K562 (cell line): ENCODE results near the gene CDC6. TPM values are rescaled to one million over a fixed set of nuclear protein-coding genes. Genes with fewer than 3 reads are reported as not detected.

Source experiments
- ADNP ChIP-seq: fragments of 200-800 bp; sonication (Bioruptor generic); IDR thresholded peaks from 2 replicates; pipeline ENCODE4 v1.6.1; 2016; ENCODE audit warnings: missing genetic modification characterization, missing compliant biosample characterization
- NFIC ChIP-seq: fragments of 450-650 bp; IDR thresholded peaks from 2 replicates; pipeline ENCODE4 v1.6.1; 2017; ENCODE audit warnings: mild to moderate bottlenecking, inconsistent platforms
- RBM15 ChIP-seq: fragments of 200-400 bp; formaldehyde crosslinking; IDR thresholded peaks from 2 replicates; pipeline ENCODE4 v1.6.1; 2018; ENCODE audit warnings: mild to moderate bottlenecking, low read length, moderate library complexity; ENCODE audit not compliant: insufficient read depth
- SLC30A9 ChIP-seq: fragments of 250-450 bp; sonication (Bioruptor Pico); IDR thresholded peaks from 2 replicates; pipeline ENCODE4 v1.8.0; 2022; ENCODE audit warnings: mild to moderate bottlenecking, moderate library complexity
- SP2 ChIP-seq: IDR thresholded peaks from 2 replicates; pipeline ENCODE4 v1.6.1; 2011; ENCODE audit warnings: mild to moderate bottlenecking, low read depth, low read length, moderate library complexity; ENCODE audit not compliant: poor library complexity, severe bottlenecking; ENCODE audit errors: extremely low read depth
- SPI1 ChIP-seq: IDR thresholded peaks from 2 replicates; pipeline ENCODE4 v1.6.1; 2011; ENCODE audit warnings: low read depth, low read length, control low read depth, borderline replicate concordance
- SREBF1 ChIP-seq: fragments of 150-350 bp; IDR thresholded peaks from 2 replicates; pipeline ENCODE4 v1.6.1; 2014; ENCODE audit warnings: antibody characterized with exemption, low read depth, low read length, borderline replicate concordance
- ZNF445 ChIP-seq: fragments of 250-450 bp; sonication (Bioruptor Pico); IDR thresholded peaks from 2 replicates; pipeline ENCODE4 v1.4.0; 2020; ENCODE audit warnings: low read depth, mild to moderate bottlenecking, moderate library complexity
- polyA plus RNA-seq, 8 experiments: library from polyadenylated mRNA; depleted of rRNA in 4 of 8; stranded (reverse) in 5 of 8; unstranded in 3 of 8; fragments of >200 nt; fragmentation: Nextera tagmentation in 2 of 8; fragmentation: Illumina TruSeq in 1 of 8; extraction: Ambion mirVana in 2 of 8; extraction: Trizol in 1 of 8; gene quantifications; 2 replicates each; pipeline versions ENCODE4 v1.2.1 to v1.2.3, GENCODE V29; 2011 to 2014; ENCODE audit warnings: inconsistent platforms in 1 of 8, missing spikeins in 1 of 8
- total RNA-seq, 7 experiments: library from RNA; depleted of rRNA in 6 of 7; stranded (reverse); fragments of >200 nt in 6 of 7; fragmentation: Illumina TruSeq in 2 of 7; extraction: Trizol in 2 of 7; gene quantifications; 2 replicates each; pipeline versions ENCODE4 v1.2.1 to v1.2.3, GENCODE V29; 2011 to 2021; ENCODE audit warnings: low replicate concordance in 1 of 7
- TF ChIP-seq, protein P1 (sequence below): fragments of 250-450 bp; sonication (Bioruptor Pico); IDR thresholded peaks from 2 replicates; pipeline ENCODE4 v1.4.0; 2020
- TF ChIP-seq, protein P2 (sequence below): sonication (generic); formaldehyde crosslinking; IDR thresholded peaks from 2 replicates; pipeline ENCODE4 v1.8.1; 2023; ENCODE audit warnings: missing genetic modification reagents, mild to moderate bottlenecking, borderline replicate concordance
- TF ChIP-seq, protein P3 (sequence below): sonication (generic); formaldehyde crosslinking; IDR thresholded peaks from 2 replicates; pipeline ENCODE4 v1.8.0; 2022; ENCODE audit warnings: mild to moderate bottlenecking, missing genetic modification reagents, borderline replicate concordance

CDC6 gene
- total and polyA plus RNA-seq, 9 of the 15 experiments (the other 6 are each of a cell fraction or from before 2014, with no cell fraction given) = 29.6 to 141 (median 106) TPM

DNA sequence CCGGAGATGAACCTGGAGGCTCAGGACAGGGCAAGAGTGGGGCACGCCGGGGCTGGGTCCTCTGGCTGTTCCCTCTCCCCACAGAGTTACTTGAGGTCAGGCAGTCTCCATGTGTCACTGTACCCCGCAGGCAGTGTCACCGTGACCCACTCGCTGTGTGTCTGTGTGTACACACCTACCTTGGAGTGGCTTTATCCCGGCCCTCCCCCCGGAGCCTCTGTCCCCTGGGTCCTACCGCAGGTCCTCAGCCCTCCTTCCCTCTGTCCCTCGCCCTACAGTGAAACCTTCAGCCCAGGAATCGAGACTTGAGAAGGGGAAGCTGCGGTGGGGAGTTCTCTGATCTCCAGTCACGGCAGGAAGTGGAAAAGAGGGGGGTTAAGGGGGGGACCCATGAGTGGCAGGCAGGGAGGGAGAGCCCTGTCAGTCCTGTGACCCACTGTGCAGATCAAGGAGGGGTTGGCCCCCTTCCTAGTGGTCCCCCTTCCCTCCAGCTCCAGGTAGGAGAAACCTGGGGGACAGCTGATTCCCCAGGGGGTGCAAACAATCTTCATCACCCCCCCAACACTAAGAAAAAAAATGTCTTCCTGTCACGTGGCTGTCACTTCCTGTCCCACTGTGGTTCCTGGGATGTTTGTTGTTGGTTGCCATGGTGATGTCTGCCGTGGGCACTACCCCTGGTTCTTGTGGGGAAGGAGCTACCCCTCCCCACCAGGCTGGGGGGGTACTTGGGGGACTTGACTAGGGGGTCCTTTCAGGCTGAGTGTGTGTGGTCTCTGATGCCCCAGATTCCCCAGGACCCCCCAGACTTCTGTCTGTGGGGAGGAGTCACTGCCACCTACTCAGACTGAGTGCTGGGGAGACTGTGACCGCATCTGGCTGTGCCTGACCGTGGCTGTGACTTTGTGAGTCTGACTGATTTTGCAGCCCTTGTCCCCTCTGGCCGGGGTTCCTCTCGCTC, 35.0 kb downstream of the CDC6 start (continued):
- TF ChIP-seq ZNF445 (CRISPR knock-in tag) (no peak), NFIC (no peak), RBM15 (no peak), SP2 (no peak), SREBF1 (no peak), SLC30A9 (CRISPR knock-in tag) (no peak), ADNP (tag) (no peak), SPI1 (peak; percentile 88)
- TF ChIP-seq, protein P1, sequence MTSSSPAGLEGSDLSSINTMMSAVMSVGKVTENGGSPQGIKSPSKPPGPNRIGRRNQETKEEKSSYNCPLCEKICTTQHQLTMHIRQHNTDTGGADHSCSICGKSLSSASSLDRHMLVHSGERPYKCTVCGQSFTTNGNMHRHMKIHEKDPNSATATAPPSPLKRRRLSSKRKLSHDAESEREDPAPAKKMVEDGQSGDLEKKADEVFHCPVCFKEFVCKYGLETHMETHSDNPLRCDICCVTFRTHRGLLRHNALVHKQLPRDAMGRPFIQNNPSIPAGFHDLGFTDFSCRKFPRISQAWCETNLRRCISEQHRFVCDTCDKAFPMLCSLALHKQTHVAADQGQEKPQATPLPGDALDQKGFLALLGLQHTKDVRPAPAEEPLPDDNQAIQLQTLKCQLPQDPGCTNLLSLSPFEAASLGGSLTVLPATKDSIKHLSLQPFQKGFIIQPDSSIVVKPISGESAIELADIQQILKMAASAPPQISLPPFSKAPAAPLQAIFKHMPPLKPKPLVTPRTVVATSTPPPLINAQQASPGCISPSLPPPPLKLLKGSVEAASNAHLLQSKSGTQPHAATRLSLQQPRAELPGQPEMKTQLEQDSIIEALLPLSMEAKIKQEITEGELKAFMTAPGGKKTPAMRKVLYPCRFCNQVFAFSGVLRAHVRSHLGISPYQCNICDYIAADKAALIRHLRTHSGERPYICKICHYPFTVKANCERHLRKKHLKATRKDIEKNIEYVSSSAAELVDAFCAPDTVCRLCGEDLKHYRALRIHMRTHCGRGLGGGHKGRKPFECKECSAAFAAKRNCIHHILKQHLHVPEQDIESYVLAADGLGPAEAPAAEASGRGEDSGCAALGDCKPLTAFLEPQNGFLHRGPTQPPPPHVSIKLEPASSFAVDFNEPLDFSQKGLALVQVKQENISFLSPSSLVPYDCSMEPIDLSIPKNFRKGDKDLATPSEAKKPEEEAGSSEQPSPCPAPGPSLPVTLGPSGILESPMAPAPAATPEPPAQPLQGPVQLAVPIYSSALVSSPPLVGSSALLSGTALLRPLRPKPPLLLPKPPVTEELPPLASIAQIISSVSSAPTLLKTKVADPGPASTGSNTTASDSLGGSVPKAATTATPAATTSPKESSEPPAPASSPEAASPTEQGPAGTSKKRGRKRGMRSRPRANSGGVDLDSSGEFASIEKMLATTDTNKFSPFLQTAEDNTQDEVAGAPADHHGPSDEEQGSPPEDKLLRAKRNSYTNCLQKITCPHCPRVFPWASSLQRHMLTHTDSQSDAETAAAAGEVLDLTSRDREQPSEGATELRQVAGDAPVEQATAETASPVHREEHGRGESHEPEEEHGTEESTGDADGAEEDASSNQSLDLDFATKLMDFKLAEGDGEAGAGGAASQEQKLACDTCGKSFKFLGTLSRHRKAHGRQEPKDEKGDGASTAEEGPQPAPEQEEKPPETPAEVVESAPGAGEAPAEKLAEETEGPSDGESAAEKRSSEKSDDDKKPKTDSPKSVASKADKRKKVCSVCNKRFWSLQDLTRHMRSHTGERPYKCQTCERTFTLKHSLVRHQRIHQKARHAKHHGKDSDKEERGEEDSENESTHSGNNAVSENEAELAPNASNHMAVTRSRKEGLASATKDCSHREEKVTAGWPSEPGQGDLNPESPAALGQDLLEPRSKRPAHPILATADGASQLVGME (CRISPR knock-in tag) = no peak
- TF ChIP-seq, protein P2, sequence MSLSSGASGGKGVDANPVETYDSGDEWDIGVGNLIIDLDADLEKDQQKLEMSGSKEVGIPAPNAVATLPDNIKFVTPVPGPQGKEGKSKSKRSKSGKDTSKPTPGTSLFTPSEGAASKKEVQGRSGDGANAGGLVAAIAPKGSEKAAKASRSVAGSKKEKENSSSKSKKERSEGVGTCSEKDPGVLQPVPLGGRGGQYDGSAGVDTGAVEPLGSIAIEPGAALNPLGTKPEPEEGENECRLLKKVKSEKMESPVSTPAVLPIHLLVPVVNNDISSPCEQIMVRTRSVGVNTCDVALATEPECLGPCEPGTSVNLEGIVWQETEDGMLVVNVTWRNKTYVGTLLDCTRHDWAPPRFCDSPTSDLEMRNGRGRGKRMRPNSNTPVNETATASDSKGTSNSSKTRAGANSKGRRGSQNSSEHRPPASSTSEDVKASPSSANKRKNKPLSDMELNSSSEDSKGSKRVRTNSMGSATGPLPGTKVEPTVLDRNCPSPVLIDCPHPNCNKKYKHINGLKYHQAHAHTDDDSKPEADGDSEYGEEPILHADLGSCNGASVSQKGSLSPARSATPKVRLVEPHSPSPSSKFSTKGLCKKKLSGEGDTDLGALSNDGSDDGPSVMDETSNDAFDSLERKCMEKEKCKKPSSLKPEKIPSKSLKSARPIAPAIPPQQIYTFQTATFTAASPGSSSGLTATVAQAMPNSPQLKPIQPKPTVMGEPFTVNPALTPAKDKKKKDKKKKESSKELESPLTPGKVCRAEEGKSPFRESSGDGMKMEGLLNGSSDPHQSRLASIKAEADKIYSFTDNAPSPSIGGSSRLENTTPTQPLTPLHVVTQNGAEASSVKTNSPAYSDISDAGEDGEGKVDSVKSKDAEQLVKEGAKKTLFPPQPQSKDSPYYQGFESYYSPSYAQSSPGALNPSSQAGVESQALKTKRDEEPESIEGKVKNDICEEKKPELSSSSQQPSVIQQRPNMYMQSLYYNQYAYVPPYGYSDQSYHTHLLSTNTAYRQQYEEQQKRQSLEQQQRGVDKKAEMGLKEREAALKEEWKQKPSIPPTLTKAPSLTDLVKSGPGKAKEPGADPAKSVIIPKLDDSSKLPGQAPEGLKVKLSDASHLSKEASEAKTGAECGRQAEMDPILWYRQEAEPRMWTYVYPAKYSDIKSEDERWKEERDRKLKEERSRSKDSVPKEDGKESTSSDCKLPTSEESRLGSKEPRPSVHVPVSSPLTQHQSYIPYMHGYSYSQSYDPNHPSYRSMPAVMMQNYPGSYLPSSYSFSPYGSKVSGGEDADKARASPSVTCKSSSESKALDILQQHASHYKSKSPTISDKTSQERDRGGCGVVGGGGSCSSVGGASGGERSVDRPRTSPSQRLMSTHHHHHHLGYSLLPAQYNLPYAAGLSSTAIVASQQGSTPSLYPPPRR = no peak
- TF ChIP-seq, protein P3, sequence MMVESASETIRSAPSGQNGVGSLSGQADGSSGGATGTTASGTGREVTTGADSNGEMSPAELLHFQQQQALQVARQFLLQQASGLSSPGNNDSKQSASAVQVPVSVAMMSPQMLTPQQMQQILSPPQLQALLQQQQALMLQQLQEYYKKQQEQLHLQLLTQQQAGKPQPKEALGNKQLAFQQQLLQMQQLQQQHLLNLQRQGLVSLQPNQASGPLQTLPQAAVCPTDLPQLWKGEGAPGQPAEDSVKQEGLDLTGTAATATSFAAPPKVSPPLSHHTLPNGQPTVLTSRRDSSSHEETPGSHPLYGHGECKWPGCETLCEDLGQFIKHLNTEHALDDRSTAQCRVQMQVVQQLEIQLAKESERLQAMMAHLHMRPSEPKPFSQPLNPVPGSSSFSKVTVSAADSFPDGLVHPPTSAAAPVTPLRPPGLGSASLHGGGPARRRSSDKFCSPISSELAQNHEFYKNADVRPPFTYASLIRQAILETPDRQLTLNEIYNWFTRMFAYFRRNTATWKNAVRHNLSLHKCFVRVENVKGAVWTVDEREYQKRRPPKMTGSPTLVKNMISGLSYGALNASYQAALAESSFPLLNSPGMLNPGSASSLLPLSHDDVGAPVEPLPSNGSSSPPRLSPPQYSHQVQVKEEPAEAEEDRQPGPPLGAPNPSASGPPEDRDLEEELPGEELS = 0 out of 2 replicates have a peak, but pooled peaks have one; percentile 33
